ENCODE data around the gene KCNC1.

- TF ChIP-seq, protein P1, sequence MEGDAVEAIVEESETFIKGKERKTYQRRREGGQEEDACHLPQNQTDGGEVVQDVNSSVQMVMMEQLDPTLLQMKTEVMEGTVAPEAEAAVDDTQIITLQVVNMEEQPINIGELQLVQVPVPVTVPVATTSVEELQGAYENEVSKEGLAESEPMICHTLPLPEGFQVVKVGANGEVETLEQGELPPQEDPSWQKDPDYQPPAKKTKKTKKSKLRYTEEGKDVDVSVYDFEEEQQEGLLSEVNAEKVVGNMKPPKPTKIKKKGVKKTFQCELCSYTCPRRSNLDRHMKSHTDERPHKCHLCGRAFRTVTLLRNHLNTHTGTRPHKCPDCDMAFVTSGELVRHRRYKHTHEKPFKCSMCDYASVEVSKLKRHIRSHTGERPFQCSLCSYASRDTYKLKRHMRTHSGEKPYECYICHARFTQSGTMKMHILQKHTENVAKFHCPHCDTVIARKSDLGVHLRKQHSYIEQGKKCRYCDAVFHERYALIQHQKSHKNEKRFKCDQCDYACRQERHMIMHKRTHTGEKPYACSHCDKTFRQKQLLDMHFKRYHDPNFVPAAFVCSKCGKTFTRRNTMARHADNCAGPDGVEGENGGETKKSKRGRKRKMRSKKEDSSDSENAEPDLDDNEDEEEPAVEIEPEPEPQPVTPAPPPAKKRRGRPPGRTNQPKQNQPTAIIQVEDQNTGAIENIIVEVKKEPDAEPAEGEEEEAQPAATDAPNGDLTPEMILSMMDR (IDR thresholded peaks at IDR 0.05) = no peak
- no peak for TF ChIP-seq MAX (IDR thresholded peaks at IDR 0.05)
- no peak for TF ChIP-seq CHD2 (IDR thresholded peaks at IDR 0.05; ENCODE audit: low read length, partially characterized antibody)
- TF ChIP-seq RFX5 (IDR thresholded peaks at IDR 0.05) = no peak
- TF ChIP-seq ESRRA (IDR thresholded peaks at IDR 0.05; ENCODE audit: borderline replicate concordance, low read length) = no peak
- TF ChIP-seq POLR2A (IDR thresholded peaks at IDR 0.05; ENCODE audit: low read length) = no peak
- no peak for TF ChIP-seq EP300 (IDR thresholded peaks at IDR 0.05)
- no peak for TF ChIP-seq JUNB (IDR thresholded peaks at IDR 0.05)
- no peak for TF ChIP-seq REST (IDR thresholded peaks at IDR 0.05)
Measured at GRCh38 chr11:17714356-17714854, 20.2 kb upstream of the KCNC1 start.

Data from A549 (cell line).